Measurements from ENCODE around the gene NIPA2. TPM values are rescaled to one million over a fixed set of nuclear protein-coding genes. Genes with fewer than 3 reads are reported as not detected.
A peak's percentile ranks its signal among the peaks of the same experiment; 100 is the strongest.

The NIPA2 gene
- total RNA-seq, 2 donors from 2014 or later, result 32.0 to 34.5 TPM

DNA sequence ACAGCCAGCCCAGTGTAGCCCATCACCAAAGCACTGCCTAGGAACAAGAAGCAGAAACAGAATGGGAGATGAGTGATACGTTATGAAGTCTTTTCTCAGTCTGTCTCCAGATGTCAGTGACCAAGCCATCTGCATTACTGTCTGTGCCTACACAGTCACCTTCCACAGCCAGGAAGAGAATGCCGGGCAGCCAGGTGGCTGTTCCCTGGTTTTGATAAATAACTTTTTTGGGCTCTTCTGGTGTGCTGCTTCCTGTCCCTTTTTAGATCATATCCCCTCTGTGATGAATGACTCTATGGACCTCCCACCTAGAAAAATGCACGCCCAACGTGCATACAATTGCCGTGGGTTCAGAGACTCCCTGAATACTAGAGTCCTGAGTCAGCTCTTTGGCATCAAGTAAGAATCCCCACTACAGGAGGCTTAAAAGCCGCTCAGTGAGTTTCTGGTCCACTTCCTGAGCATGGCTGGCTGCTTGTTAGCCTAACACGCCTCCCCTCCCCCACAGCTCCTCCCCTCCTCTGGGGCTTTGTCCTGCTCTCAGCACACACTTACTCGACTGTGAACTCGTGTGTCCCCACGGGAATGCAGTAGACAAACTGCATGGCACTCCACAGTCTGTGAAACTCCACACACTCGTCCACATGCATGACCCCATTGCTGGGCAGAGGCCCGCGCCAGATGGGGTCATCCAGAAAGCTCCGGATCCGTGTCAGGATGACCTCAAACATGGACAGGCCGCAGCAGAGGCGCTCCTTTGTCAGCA is 34.7 kb downstream of the NIPA2 start:
- Mint-ChIP-seq H3K4me1 (peaks cover 3% of the 10 kb centered on the region), H3K4me3 (no peak overlapping the region), H3K27ac (no peak overlapping the region), H3K27me3 (no peaks in the 10 kb centered on the region), H3K36me3 (ENCODE audit: low read depth) (peaks cover 15% of the 10 kb centered on the region)
- H3K9me3 ChIP-seq (ENCODE audit: control insufficient read depth, low read length, poor library complexity, severe bottlenecking), result no peaks in the 10 kb centered on the region
- ATAC-seq (no peak), DNase-seq (no peak)

DNA sequence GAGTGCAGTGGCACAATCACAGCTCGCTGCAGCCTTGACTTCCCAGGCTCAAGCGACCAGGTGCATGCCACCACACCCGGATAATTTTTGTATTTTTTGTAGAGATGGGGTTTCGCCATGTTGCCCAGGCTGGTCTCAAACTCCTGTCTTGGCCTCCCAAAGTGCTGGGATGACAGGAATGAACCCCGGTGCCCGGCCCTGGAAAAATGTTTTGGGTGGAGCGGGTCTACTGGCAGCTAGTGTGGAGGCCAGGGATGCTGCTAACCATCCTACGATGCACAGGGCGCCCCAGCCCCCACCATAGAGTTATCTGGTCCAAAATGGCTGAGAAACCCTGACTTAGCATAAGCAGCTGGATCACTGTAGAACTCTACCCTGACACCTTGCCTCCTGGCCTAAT is 35.4 kb downstream of the NIPA2 start:
- DNase-seq (no peak), ATAC-seq (no peak)
- H3K4me1 Mint-ChIP-seq, result peaks cover 3% of the 10 kb centered on the region
- no peaks in the 10 kb centered on the region for H3K9me3 ChIP-seq (ENCODE audit: control insufficient read depth, low read length, poor library complexity, severe bottlenecking)
- H3K27ac Mint-ChIP-seq, result no peak overlapping the region
- H3K4me3 Mint-ChIP-seq, result no peak overlapping the region
- no peaks in the 10 kb centered on the region for H3K27me3 Mint-ChIP-seq
- peaks cover 17% of the 10 kb centered on the region for H3K36me3 Mint-ChIP-seq (ENCODE audit: low read depth)

DNA sequence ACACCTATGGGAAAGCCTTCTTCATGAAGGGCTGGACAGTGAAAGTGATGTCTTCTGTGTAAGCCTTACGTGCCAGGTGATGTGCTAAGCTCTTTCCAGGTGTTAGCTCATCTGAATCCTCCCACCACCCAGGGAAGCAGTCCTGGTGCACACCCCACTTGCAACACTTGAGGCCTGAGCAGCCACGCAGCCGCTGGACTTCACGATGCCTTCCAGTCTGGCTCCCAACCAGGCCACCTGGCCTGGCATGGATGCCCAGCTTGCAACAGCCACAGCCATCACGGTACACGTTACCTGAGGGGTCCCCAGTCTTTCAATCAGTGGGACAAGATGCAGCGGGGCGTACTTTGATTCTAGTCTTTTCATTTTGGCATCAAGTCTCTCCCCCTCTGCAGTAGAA is 35.8 kb downstream of the NIPA2 start:
- H3K36me3 Mint-ChIP-seq (ENCODE audit: low read depth), result peaks cover 17% of the 10 kb centered on the region
- no peaks in the 10 kb centered on the region for H3K27me3 Mint-ChIP-seq
- no peak overlapping the region for H3K4me3 Mint-ChIP-seq

DNA sequence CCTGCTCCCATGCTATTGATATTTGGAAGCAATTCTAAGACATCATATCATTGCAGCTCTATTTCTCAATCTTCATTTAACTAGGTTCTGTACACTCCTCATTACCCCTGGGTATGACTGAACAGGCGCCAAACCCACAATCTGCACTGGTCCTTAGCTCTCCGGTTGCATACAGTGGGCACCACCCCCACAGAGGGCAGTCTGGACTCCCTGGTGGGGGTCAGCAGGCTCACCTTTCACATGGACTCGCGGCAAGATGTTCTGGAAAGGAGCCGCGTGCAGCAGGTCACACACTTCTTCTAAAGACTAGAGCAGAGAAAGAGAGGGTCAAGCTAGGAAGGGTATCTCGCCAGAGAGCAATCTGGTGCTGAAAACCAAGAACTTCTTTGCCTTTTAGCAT is 36.5 kb downstream of the NIPA2 start:
- Mint-ChIP-seq H3K36me3 (ENCODE audit: low read depth) (peaks cover 17% of the 10 kb centered on the region), H3K27me3 (no peaks in the 10 kb centered on the region), H3K4me1 (peaks cover 3% of the 10 kb centered on the region), H3K27ac (peak overlapping the region; percentile 32), H3K4me3 (no peak overlapping the region)
- no peaks in the 10 kb centered on the region for H3K9me3 ChIP-seq (ENCODE audit: control insufficient read depth, low read length, poor library complexity, severe bottlenecking)
- ATAC-seq (no peak), DNase-seq (no peak)

More for the DNA sequence above, 35.8 kb downstream of the NIPA2 start:
- H3K9me3 ChIP-seq (ENCODE audit: control insufficient read depth, low read length, poor library complexity, severe bottlenecking), result no peaks in the 10 kb centered on the region
- Mint-ChIP-seq H3K27ac (no peak overlapping the region), H3K4me1 (peaks cover 3% of the 10 kb centered on the region)
- DNase-seq, result no peak
- no peak for ATAC-seq

DNA sequence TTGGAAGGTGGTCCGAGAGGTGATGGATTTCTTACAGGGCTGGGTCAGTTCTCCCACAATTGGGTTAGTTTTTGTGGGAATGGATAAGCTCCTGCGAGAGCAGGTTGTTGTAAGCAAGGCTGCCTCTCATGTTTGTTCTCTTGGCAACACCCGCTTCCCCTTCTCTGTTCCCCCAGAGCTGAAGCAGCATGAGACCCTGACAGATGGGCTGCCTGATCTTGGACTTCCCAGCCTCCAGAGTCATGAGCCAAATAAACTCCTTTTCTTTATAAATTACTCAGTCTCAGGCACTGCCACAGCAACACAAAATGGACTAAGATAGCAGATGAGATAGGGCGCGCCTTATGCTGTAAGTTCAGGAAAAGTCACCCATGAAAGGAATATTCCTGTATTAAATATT is 38.7 kb downstream of the NIPA2 start:
- Mint-ChIP-seq H3K36me3 (ENCODE audit: low read depth) (peaks cover 9% of the 10 kb centered on the region), H3K4me1 (peaks cover 3% of the 10 kb centered on the region), H3K27me3 (no peaks in the 10 kb centered on the region), H3K27ac (no peak overlapping the region), H3K4me3 (no peak overlapping the region)
- H3K9me3 ChIP-seq (ENCODE audit: control insufficient read depth, low read length, poor library complexity, severe bottlenecking), result no peaks in the 10 kb centered on the region
- DNase-seq, result no peak
- ATAC-seq, result no peak

DNA sequence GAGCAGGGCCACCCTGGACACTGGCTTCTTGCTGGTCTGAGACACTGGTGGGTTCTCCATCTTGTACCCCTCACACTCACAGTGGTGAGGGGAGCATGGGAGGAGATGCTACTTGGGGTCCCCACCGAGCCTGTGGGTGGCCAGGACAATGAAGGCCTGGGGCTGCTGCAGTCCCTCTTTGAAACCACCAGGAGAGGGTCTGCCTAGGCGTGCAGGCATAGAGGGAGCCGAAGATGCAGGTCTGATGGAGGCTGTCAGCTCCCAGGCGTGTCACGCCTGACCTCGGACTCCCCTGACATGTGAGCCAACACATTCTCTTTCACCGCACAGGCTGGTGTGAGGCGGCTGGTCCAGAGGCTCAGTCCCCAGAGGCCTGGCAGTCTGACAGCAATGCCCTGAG is 39.1 kb downstream of the NIPA2 start:
- DNase-seq (no peak), ATAC-seq (no peak)
- no peaks in the 10 kb centered on the region for H3K9me3 ChIP-seq (ENCODE audit: control insufficient read depth, low read length, poor library complexity, severe bottlenecking)
- no peak overlapping the region for H3K27ac Mint-ChIP-seq
- H3K4me3 Mint-ChIP-seq, result no peak overlapping the region
- peaks cover 9% of the 10 kb centered on the region for H3K36me3 Mint-ChIP-seq (ENCODE audit: low read depth)
- peaks cover 3% of the 10 kb centered on the region for H3K4me1 Mint-ChIP-seq
- no peaks in the 10 kb centered on the region for H3K27me3 Mint-ChIP-seq

DNA sequence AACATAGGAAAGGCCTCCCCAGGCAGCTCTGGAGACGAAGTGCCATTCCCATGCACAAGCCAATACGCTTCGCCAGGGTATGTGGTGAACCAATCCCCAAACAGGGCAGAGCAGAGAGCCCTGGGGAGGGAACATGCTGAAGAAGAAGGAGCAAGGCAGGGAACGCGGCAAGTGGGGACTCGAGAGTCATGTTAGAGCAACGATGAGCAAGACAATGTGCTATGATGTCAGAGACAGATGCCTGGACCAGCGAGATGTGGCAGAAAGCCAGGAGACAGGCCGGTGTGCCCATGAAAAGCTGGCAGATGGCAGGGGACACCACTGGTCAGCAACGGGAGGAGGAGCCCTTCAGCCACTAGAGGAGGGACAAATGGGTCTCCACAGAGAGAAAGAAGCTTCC is 39.6 kb downstream of the NIPA2 start:
- H3K4me1 Mint-ChIP-seq, result peaks cover 3% of the 10 kb centered on the region
- no peak overlapping the region for H3K4me3 Mint-ChIP-seq
- peaks cover 9% of the 10 kb centered on the region for H3K36me3 Mint-ChIP-seq (ENCODE audit: low read depth)
- ATAC-seq (no peak), DNase-seq (no peak)
- no peaks in the 10 kb centered on the region for H3K9me3 ChIP-seq (ENCODE audit: control insufficient read depth, low read length, poor library complexity, severe bottlenecking)
- no peaks in the 10 kb centered on the region for H3K27me3 Mint-ChIP-seq
- H3K27ac Mint-ChIP-seq, result no peak overlapping the region

DNA sequence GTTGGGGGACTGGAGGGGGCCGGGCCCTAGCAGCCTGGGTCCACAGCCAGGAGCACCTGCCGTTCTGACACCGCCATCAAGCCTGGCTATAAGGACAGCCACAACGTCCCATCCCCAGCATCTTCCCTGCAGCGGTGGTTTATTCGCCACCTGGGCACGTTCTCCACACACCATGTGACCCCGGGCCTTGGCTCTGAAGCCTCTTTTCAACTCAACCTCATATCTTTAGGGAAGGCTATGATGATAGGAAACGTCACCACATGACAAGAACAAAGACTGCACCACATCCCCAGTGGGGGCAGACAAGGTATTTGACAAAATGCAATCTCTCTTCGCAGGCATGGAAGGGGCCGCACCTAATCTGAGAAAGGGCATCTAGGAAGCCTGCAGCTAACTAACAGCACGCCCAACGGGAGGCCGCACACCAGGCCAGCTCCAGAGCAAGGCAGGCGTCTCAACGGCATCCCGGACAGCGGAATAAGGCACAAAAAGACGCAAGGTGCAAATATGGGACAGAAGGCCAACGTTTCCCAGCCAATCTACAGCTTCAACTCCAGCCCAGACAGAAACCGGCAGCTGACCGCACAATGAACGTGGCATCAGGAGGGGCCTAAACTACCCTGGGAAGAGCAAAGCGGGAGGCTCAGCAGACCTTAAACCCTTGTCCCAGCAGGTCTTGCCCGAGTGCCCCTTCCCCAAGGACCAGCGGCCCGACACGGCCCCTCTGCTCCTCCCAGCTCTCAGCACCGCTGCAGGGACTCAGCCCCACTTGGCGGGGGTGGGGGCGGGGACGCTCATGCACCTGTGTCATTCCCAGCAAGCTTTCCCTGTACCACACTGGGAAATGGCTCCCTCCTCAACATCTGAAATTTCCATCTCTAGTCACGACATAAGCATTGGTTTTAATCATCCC is 41.9 kb downstream of the NIPA2 start:
- Mint-ChIP-seq H3K4me3 (no peak overlapping the region), H3K4me1 (peaks cover 2% of the 10 kb centered on the region), H3K27me3 (no peaks in the 10 kb centered on the region), H3K27ac (no peak overlapping the region), H3K36me3 (ENCODE audit: low read depth) (peaks cover 2% of the 10 kb centered on the region)
- DNase-seq, result no peak
- ATAC-seq, result no peak
- no peaks in the 10 kb centered on the region for H3K9me3 ChIP-seq (ENCODE audit: control insufficient read depth, low read length, poor library complexity, severe bottlenecking)

DNA sequence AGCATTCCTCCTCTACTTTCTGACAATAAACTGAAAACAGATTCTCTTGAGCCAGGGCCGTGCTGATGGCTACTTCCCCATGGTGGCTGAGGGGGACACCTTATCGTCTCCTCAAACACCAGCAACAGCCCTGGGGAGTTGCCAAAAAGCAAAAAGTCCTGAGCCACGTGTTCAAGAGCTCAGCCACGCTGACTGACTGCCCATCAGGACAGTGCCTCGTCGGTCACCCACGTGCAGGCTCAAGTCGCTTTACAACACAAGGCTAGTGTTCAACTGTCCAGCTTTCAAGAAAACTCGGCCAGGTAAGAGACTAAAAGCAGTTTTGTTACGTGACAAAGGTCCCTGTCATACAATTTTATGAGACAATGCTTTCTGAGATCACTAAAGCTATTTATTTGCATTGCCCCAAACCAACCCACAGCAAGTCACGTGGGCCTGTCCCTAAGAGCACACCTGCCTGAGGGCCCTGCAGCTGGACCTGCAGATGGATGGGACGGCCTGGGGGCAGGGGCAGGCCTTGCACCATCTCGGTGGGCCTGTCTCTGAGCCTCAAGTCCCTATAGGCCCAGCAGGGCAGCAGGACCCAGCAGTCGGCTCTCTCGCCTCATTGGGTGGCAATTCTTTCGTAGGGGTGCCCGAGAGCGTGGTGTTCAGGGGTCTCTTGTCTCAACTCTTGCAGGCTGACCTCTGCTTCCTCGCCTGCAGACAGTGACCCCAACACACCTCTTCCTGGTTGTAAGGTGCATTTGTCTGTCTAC is 42.7 kb downstream of the NIPA2 start:
- DNase-seq (no peak), ATAC-seq (no peak)
- H3K9me3 ChIP-seq (ENCODE audit: control insufficient read depth, low read length, poor library complexity, severe bottlenecking), result no peaks in the 10 kb centered on the region
- Mint-ChIP-seq H3K27me3 (no peaks in the 10 kb centered on the region), H3K4me1 (peaks cover 5% of the 10 kb centered on the region), H3K36me3 (ENCODE audit: low read depth) (peaks cover 2% of the 10 kb centered on the region), H3K27ac (no peak overlapping the region), H3K4me3 (no peak overlapping the region)

DNA sequence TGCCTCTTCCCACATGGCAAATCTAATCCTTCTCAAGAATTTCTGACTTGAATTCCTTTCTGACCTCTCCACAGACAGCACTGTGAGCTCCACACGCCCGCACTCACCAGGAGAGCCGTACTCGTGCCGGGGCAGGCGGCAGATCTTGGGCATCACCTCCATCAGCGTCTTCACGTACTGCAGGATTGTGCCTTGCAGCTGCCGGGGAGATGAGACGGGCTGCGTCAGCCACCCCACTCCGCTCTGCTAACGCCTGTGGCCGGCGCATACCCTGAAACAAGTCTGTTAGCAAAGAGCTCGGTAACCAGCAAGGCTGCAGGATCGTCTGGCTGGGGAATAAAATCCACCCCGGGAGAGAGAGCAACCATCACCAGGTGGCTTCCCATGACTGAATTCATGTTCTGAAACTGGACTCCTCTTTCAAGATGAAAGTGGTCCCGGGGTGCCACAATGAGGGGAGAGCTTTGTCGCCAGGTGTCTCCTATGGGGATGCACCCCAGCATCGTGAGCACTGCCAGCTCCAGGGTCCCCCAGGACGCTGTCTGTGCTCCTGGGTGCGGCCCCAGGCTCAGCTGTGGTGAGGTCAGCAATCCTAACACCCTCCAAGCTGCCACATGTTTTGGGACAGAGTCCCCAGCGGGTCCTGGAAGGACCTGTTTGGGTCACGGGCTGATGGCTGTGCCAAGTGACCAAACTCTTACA is 43.4 kb downstream of the NIPA2 start:
- DNase-seq, result no peak
- ATAC-seq, result no peak
- H3K9me3 ChIP-seq (ENCODE audit: control insufficient read depth, low read length, poor library complexity, severe bottlenecking), result no peaks in the 10 kb centered on the region
- H3K4me1 Mint-ChIP-seq, result peaks cover 5% of the 10 kb centered on the region
- no peak overlapping the region for H3K4me3 Mint-ChIP-seq
- H3K36me3 Mint-ChIP-seq (ENCODE audit: low read depth), result peaks cover 2% of the 10 kb centered on the region
- no peaks in the 10 kb centered on the region for H3K27me3 Mint-ChIP-seq
- H3K27ac Mint-ChIP-seq, result no peak overlapping the region

DNA sequence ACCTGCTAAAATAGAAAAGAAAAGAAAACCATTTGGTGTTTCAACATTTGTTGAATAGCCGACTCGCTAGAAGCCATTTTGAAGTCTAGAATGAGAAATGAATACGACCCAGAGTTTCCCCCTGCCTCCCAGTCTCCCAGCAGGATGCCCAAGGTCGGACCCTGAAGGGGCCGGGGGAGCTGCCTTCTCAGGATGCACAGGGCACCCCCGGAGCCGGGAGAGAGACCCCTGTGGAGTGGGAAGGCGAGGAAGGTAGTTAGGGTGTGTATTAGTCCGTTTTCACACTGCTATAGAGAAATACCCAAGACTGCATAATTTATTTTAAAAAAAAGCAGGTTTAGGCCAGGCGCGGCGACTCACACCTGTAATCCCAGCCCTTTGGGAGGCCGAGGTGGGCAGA is 44.7 kb downstream of the NIPA2 start:
- DNase-seq (no peak), ATAC-seq (no peak)
- H3K27me3 Mint-ChIP-seq, result no peaks in the 10 kb centered on the region
- peaks cover 5% of the 10 kb centered on the region for H3K4me1 Mint-ChIP-seq
- H3K4me3 Mint-ChIP-seq, result no peak overlapping the region
- H3K27ac Mint-ChIP-seq, result no peak overlapping the region
- peaks cover under 1% of the 10 kb centered on the region for H3K36me3 Mint-ChIP-seq (ENCODE audit: low read depth)
- no peaks in the 10 kb centered on the region for H3K9me3 ChIP-seq (ENCODE audit: control insufficient read depth, low read length, poor library complexity, severe bottlenecking)

DNA sequence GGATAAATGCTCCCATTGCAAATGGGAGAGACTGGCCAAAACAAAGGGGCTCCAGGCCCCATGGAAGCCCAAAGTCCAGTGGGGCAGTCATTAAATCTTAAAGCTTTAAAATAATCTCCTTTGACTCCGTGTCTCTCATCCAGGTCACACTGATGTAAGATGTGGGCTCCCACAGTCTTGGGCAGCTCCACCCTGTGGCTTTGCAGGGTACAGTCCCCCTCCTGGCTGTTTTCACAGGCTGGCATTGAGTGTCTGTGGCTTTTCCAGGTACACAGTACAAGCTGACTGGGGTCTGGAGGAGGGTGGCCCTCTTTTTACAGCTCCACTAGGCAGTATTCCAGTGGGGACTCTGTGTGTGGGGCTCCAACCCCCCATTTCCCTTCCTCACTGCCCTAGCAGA is 45.9 kb downstream of the NIPA2 start:
- Mint-ChIP-seq H3K27me3 (no peaks in the 10 kb centered on the region), H3K4me1 (peaks cover 5% of the 10 kb centered on the region), H3K36me3 (ENCODE audit: low read depth) (no peaks in the 10 kb centered on the region), H3K4me3 (no peak overlapping the region), H3K27ac (peak overlapping the region; percentile 29)
- no peak for ATAC-seq
- DNase-seq, result no peak
- H3K9me3 ChIP-seq (ENCODE audit: control insufficient read depth, low read length, poor library complexity, severe bottlenecking), result no peaks in the 10 kb centered on the region

DNA sequence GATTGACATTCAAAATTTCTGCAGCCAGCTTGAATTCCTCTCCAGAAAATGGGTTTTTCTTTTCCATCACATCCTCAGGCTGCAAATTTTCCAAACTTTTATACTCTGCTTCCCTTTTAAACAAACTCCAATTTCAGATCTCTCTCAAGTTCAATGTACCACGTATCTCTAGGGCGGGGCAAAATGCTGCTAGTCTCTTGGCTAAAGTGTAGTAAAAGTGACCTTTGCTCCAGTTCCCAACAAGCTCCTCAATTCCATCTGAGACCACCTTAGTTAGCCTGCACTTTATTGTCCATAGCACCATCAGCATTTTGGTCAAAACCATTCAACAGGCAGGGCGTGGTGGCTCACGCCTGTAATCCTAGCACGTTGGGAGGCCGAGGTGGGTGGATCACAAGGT is 46.7 kb downstream of the NIPA2 start:
- no peaks in the 10 kb centered on the region for H3K27me3 Mint-ChIP-seq
- no peak overlapping the region for H3K4me3 Mint-ChIP-seq
- ATAC-seq (no peak), DNase-seq (no peak)
- no peaks in the 10 kb centered on the region for H3K9me3 ChIP-seq (ENCODE audit: control insufficient read depth, low read length, poor library complexity, severe bottlenecking)
- no peaks in the 10 kb centered on the region for H3K36me3 Mint-ChIP-seq (ENCODE audit: low read depth)
- no peak overlapping the region for H3K27ac Mint-ChIP-seq
- peaks cover 5% of the 10 kb centered on the region for H3K4me1 Mint-ChIP-seq
